Stimulated activated memory B cell treated with anti-CD40 and anti-IgM and Interleukin-4, amounts not matched to agents 10 μg/mL and 1 μg/mL and 100 μg/mL, for 72 hours (primary cell): ENCODE results near the gene TTC28.
"Not testable (repeated sequence)": the region's sequence is repeated elsewhere in the genome, so short reads cannot be mapped to it uniquely, and the experiment has no call there.

Experiments
- ATAC-seq: fragments of 150-1000 bp; cut with Tn5 transposase; 2 replicates; pipeline ENCODE4 v1.10.0; 2021
- H3K27ac Mint-ChIP-seq: one replicate; pipeline ENCODE4 v1.8.0; 2022; ENCODE audit warnings: mild to moderate bottlenecking, mixed read lengths
- H3K27me3 Mint-ChIP-seq: one replicate; pipeline ENCODE4 v1.8.0; 2022; ENCODE audit warnings: mixed read lengths
- H3K36me3 Mint-ChIP-seq: one replicate; pipeline ENCODE4 v1.8.0; 2022; ENCODE audit warnings: mixed read lengths
- H3K4me1 Mint-ChIP-seq: one replicate; pipeline ENCODE4 v1.8.0; 2022; ENCODE audit warnings: mixed read lengths
- H3K4me3 Mint-ChIP-seq: one replicate; pipeline ENCODE4 v1.8.0; 2022; ENCODE audit warnings: mild to moderate bottlenecking, moderate library complexity, mixed read lengths
- H3K9me3 Mint-ChIP-seq: one replicate; pipeline ENCODE4 v1.8.0; 2022; ENCODE audit warnings: mixed read lengths

Gene TTC28

DNA sequence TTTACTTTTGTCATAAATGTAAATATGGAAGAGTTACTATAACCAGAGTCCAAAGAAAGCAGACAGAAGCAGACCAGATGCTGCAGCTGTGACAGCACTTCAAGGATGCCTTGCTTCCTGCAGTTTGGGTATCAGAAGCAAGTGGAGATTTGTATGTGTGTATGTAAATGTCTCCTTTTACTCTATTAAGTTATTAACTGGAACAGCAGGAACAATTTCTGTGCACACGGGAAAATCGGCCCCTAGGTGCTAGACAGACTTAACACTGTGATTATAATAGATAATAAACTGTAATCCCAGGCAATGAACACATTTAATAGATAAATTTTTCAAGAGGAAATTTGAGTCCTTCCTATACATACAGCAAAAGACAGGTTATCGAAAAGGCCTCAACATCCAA lies 582.0 kb downstream of the TTC28 start:
- Mint-ChIP-seq H3K4me1 (no peaks in the 10 kb centered on the region), H3K36me3 (no peaks in the 10 kb centered on the region), H3K4me3 (no peak overlapping the region), H3K27ac (no peak overlapping the region), H3K27me3 (no peaks in the 10 kb centered on the region), H3K9me3 (no peaks in the 10 kb centered on the region)
- ATAC-seq = no peak

DNA sequence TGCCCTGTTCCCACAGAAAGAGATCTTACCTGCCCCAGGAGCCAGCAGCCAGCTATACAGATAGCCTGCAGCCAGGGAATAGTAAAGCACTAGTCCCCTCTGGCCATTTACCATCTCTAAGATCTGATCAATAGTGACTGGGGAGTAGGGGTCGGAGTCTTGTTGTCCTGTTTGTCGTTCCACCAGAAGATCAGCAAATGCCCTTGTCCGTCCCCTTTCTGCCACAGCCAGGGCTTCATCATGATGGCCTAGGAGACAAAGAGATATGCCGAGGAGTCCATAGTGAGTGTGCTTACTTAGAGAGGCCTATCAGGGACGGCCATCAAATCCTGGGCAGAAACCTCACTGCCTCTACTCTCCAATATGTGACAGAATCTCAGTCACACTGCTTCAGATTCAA lies 583.5 kb downstream of the TTC28 start:
- Mint-ChIP-seq H3K4me3 (no peak overlapping the region), H3K27ac (no peak overlapping the region), H3K36me3 (no peaks in the 10 kb centered on the region), H3K27me3 (no peaks in the 10 kb centered on the region), H3K4me1 (no peaks in the 10 kb centered on the region), H3K9me3 (no peaks in the 10 kb centered on the region)
- no peak for ATAC-seq

DNA sequence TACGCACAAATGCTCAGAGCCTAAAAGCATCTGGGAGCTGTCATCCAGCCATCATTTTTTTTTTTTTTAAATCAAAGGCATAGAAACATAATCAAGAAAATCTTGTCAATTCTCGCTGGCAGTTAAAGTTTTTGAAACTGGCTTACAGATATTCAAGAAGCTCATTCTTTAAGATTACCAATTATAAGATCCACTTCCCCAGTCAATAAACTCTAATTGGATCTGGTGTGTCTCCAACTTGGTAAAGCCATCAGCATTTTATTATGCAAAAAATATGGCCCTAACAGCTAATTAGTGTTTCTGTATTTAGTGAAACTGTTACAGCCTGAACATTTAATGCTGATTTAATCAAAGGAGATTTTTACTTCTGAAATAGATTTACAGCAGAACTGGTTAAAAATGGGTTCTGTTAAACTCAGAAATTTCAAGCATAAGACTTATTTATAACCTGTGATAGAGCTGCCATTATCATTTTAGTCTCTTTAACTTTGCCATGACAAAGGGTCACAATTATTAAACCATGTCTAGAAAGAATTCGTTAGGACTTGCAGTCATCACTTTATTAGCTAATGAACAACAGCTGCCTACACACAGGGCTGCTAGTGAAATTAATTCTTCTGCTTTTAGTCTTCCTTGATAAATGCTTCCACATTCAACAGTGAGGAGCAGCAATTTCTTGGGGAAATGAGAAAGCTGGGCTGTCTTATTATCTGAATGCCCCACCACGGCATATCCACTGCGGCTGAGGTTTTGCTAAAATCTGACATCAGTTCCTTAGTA lies 584.1 kb downstream of the TTC28 start:
- Mint-ChIP-seq H3K27me3 (no peaks in the 10 kb centered on the region), H3K4me3 (no peak overlapping the region), H3K4me1 (no peaks in the 10 kb centered on the region), H3K36me3 (no peaks in the 10 kb centered on the region), H3K27ac (no peak overlapping the region), H3K9me3 (no peaks in the 10 kb centered on the region)
- ATAC-seq = no peak

DNA sequence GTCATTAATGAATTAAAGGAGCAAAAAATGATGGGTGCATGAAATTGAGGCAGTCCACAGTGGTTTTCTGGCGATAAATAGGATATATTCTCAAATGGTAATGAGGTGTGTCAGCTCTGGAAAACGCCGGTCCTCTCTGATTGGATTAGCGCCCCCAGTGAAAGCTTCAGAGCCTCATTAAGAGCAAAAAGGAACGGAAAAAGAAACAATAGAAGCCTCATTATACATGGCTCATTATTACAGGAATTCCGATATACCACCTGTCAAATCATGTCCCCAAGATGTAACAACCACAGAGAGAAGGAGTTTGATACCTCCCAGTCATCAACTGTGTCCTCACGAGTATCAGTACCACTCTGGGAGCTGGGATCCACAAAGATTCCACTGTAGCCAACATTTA lies 584.9 kb downstream of the TTC28 start:
- H3K4me3 Mint-ChIP-seq = no peak overlapping the region
- H3K27me3 Mint-ChIP-seq = no peaks in the 10 kb centered on the region
- no peaks in the 10 kb centered on the region for H3K9me3 Mint-ChIP-seq
- H3K27ac Mint-ChIP-seq = no peak overlapping the region
- no peaks in the 10 kb centered on the region for H3K4me1 Mint-ChIP-seq
- no peaks in the 10 kb centered on the region for H3K36me3 Mint-ChIP-seq
- ATAC-seq = no peak

DNA sequence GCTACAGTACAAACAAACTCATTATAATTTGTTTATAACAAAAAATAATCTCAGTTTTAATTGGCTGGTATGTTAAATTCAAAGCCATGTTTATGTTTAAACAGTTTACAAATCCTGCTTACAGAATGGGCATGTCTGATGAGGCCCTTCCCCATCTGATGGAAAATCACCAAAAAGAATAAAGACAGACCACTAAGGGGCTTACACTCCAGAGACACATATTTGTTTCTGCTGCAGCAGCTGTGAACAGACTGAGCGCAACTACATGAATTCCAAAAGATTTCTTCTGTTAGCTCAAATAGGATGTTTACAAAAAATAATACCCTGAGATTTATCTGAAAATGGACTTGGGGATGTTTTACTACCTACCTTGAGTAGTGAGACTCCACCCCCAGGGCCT lies 585.9 kb downstream of the TTC28 start:
- Mint-ChIP-seq H3K4me1 (no peaks in the 10 kb centered on the region), H3K9me3 (peaks cover under 1% of the 10 kb centered on the region), H3K27me3 (no peaks in the 10 kb centered on the region), H3K27ac (no peak overlapping the region), H3K4me3 (no peak overlapping the region), H3K36me3 (no peaks in the 10 kb centered on the region)
- no peak for ATAC-seq

DNA sequence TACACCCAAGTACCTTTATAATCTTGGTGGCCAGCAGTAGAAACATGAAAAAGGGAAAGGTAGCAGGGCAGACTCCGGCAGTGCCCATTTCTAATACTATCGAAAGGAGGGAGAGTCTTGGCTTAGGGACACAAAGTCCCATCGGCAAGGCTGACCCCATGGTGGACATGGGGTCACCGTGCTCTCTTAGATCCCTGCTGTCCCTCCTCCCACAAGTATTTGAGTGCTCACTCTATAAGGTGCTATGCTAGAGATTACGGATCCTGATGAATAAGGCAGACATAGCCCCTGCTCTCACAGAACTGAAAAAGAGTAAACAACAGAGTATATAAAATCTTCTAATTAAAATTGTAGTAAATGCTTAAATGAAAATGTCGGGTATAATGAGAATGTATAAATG lies 588.2 kb downstream of the TTC28 start:
- H3K9me3 Mint-ChIP-seq = peaks cover 4% of the 10 kb centered on the region
- H3K27me3 Mint-ChIP-seq = no peaks in the 10 kb centered on the region
- H3K36me3 Mint-ChIP-seq = no peaks in the 10 kb centered on the region
- no peaks in the 10 kb centered on the region for H3K4me1 Mint-ChIP-seq
- peak; percentile 50 for ATAC-seq
- H3K4me3 Mint-ChIP-seq = no peak overlapping the region
- H3K27ac Mint-ChIP-seq = no peak overlapping the region

DNA sequence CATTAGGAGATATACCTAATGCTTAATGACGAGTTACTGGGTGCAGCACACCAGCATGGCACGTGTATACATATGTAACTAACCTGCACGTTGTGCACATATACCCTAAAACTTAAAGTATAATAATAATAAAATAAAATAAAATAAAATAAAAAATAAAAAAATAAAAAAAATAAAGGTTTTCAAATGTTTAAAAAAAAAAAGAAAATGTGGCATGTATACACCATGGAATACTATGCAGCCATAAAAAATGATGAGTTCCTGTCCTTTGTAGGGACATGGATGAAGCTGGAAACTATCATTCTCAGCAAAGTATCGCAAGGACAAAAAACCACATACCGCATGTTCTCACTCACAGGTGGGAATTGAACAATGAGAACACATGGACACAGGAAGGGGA lies 590.1 kb downstream of the TTC28 start:
- not testable (repeated sequence) for ATAC-seq, H3K9me3 Mint-ChIP-seq, H3K36me3 Mint-ChIP-seq, H3K27me3 Mint-ChIP-seq, H3K4me1 Mint-ChIP-seq, H3K27ac Mint-ChIP-seq, H3K4me3 Mint-ChIP-seq

DNA sequence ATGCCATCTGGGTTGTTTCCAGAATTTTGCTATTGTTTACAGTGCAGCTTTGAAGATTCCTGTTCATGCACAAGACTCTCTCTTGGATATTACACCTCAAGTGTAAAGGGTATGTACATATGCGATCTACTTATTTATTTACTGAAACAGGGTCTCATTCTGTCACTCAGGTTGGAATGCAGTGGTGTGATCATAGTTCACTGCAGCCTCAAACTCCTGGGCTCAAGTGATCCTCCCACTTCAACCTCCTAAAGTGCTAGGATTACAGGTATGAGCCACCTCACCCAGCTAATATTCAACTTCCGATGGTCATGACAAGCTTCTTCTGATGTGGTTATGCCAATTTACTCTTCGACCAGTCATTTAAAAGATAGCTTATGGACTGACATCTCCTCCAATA lies 602.5 kb downstream of the TTC28 start:
- Mint-ChIP-seq H3K36me3 (no peaks in the 10 kb centered on the region), H3K9me3 (no peaks in the 10 kb centered on the region), H3K27me3 (peaks cover 7% of the 10 kb centered on the region), H3K27ac (no peak overlapping the region), H3K4me1 (no peaks in the 10 kb centered on the region), H3K4me3 (no peak overlapping the region)
- ATAC-seq = no peak

DNA sequence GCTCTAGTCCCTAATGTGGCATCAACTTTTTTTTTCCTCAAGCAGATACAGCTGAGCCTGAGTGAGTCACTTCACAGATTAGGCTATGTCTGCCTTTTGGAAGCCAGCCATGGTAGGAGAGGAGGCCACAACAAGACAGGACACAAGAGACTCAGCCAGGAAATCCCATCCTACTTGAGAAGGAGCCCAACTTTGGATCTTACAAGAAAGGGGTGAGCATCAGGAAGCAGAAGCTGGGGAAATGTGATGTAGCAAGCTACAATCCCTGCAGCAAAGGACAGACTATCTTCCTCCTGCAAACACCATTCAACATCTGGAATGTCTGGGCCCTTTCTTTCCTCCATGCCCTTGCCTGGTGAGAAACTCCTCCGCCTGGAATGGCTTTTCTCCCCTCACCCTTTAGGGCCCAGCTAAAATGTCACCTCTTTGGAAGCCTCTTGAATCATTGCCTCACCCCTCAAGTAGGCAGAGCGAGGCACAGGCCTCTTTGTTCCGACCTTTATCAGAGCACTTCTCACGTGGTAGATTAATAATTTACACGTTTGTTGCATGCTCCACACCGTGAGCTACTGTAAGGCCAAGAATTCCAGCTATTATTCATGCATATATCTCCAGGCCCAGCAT lies 604.2 kb downstream of the TTC28 start:
- Mint-ChIP-seq H3K4me3 (no peak overlapping the region), H3K27me3 (no peaks in the 10 kb centered on the region), H3K36me3 (no peaks in the 10 kb centered on the region), H3K4me1 (no peaks in the 10 kb centered on the region), H3K9me3 (no peaks in the 10 kb centered on the region), H3K27ac (no peak overlapping the region)
- no peak for ATAC-seq

DNA sequence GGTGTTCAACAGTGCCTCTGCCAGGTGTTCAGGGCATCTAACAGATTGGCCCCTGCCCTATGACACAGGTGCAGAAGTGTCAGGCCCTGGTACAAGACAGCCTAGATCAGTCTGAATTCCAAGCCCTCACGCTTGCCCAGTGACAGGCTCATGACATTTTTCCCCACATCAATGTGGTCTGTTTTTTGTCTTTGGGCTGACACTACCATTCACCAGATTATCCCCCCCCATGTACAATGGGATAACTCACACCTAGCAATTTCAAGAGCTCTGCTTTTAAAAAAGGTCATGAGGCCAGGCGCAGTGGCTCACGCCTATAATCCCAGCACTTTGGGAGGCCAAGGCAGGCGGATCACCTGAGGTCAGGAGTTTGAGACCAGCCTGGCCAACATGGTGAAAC lies 605.1 kb downstream of the TTC28 start:
- no peaks in the 10 kb centered on the region for H3K27me3 Mint-ChIP-seq
- no peak overlapping the region for H3K4me3 Mint-ChIP-seq
- no peak overlapping the region for H3K27ac Mint-ChIP-seq
- no peaks in the 10 kb centered on the region for H3K36me3 Mint-ChIP-seq
- ATAC-seq = no peak
- no peaks in the 10 kb centered on the region for H3K4me1 Mint-ChIP-seq
- H3K9me3 Mint-ChIP-seq = no peaks in the 10 kb centered on the region

DNA sequence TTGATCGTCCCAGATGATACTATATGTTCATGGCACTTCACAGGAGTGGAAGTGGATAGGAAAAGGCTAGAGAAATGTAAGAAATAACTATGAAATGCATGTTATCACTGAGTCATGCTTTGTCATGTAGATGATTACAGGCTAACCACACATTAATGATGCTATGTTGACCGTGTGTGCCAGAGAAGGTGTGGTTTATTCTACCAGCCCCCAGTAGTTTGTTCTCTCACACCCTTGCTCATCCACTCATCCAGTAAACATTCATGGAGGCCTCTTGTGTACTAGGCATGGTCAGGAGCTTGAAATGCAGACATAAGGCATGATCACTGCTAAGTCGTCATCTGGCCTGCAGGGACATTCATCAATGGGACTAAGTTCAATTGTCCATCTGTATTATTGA lies 607.6 kb downstream of the TTC28 start:
- H3K27ac Mint-ChIP-seq = no peak overlapping the region
- peaks cover 1% of the 10 kb centered on the region for H3K27me3 Mint-ChIP-seq
- no peak overlapping the region for H3K4me3 Mint-ChIP-seq
- H3K36me3 Mint-ChIP-seq = no peaks in the 10 kb centered on the region
- no peaks in the 10 kb centered on the region for H3K9me3 Mint-ChIP-seq
- no peaks in the 10 kb centered on the region for H3K4me1 Mint-ChIP-seq
- ATAC-seq = no peak

DNA sequence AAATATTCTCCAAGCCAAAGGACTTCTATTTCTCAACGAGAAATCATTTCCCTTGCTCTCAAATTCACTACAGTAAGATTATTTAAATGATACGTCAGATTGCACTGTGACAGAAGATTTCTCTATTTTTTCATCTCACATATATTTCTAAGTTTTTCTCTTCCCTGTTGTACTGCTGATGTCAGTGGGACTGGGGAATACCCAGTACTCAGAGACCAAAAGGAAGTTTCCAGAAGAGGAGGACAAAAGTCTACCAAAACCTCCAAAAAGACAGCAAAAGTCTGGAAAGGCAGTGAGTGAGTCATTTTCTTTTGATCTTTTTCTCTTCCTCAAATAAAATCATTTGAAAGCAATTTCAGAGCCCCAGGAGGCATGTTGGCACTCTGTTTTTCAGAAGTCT lies 610.8 kb downstream of the TTC28 start:
- Mint-ChIP-seq H3K36me3 (no peaks in the 10 kb centered on the region), H3K9me3 (no peaks in the 10 kb centered on the region)
- no peak for ATAC-seq

DNA sequence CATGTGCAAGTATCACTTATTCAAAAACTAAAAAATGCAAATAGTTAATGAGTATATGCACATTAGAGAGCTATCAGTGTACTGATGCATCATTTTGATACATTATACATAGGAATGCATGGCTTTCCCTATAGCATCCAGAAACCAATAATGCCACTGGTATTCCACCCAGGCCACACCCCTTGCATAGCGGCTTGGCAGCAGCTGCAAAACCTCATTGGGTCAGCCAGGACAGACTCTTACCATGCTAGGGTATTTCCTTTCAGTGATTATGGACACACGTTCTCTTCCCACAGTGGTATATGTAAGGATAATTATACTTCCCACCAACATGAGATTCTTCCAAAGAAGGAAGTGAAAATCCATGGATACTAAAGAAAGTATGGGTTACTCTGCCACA lies 614.7 kb downstream of the TTC28 start:
- Mint-ChIP-seq H3K4me1 (no peaks in the 10 kb centered on the region), H3K36me3 (no peaks in the 10 kb centered on the region), H3K27me3 (peaks cover 39% of the 10 kb centered on the region), H3K27ac (no peak overlapping the region), H3K4me3 (no peak overlapping the region), H3K9me3 (peaks cover 5% of the 10 kb centered on the region)
- no peak for ATAC-seq

More for the DNA sequence above, 610.8 kb downstream of the TTC28 start:
- no peaks in the 10 kb centered on the region for H3K4me1 Mint-ChIP-seq
- H3K27ac Mint-ChIP-seq = no peak overlapping the region
- H3K4me3 Mint-ChIP-seq = no peak overlapping the region
- H3K27me3 Mint-ChIP-seq = peaks cover 27% of the 10 kb centered on the region

DNA sequence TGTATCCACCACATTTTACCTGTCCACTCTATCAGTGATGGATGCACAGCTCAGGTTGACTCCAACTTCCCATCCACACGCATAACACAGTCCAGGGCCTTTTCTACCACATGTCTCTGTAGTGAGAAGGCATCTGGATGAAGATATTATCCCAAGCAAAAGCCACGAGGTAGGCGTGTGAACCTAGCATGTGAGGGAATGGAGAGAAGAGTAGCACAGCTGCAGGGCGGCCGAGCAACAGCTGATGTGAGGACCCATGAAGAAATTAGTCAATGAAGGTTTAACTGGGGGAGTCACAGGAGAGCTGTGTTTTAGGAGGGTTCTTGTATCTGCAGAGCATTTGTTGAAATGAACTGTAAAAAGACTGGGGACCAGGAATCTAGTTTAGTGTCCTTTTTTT lies 616.0 kb downstream of the TTC28 start:
- no peak for ATAC-seq
- no peaks in the 10 kb centered on the region for H3K36me3 Mint-ChIP-seq
- no peaks in the 10 kb centered on the region for H3K4me1 Mint-ChIP-seq
- H3K27me3 Mint-ChIP-seq = peaks cover 45% of the 10 kb centered on the region
- H3K27ac Mint-ChIP-seq = no peak overlapping the region
- H3K9me3 Mint-ChIP-seq = peaks cover 5% of the 10 kb centered on the region
- no peak overlapping the region for H3K4me3 Mint-ChIP-seq

DNA sequence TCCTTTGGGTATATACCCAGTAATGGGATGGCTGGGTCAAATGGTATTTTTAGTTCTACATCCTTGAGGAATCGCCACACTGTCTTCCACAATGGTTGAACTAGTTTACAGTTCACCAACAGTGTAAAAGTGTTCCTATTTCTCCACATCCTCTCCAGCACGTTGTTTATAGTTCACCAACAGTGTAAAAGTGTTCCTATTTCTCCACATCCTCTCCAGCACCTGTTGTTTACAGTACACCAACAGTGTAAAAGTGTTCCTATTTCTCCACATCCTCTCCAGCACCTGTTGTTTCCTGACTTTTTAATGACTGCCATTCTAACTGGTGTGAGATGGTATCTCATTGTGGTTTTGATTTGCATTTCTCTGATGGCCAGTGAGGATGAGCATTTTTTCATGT lies 619.0 kb downstream of the TTC28 start:
- H3K9me3 Mint-ChIP-seq, H3K36me3 Mint-ChIP-seq, H3K27ac Mint-ChIP-seq, ATAC-seq, H3K4me1 Mint-ChIP-seq, H3K4me3 Mint-ChIP-seq: not testable (repeated sequence)
- peaks cover 36% of the 10 kb centered on the region for H3K27me3 Mint-ChIP-seq

DNA sequence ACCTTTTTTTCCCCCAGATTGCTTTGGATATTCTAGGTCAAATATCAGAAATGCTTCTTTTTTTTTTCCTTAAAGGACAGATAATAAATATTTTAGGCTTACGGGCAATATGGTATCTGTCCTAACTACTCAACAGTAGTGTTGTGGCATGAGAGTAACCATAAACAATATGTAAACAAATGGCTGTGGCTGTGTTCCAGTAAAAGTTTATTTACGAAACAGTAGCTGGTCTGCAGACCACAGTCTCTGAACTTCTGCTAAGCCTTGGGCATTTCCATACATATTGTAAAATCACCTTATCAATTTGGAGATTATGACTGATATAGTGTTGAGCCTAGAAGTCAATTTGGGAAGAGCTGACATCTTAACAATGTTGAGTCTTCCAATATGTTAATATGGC lies 621.6 kb downstream of the TTC28 start:
- H3K9me3 Mint-ChIP-seq = peaks cover 5% of the 10 kb centered on the region
- ATAC-seq = no peak
- H3K27me3 Mint-ChIP-seq = peaks cover 15% of the 10 kb centered on the region
- H3K36me3 Mint-ChIP-seq = no peaks in the 10 kb centered on the region
- H3K27ac Mint-ChIP-seq = no peak overlapping the region
- H3K4me1 Mint-ChIP-seq = no peaks in the 10 kb centered on the region
- H3K4me3 Mint-ChIP-seq = no peak overlapping the region
